HL-60 (cell line): ENCODE measurements around the gene TSPO.

Experiments
- DNase-seq, 2 experiments: peaks; one replicate each; pipeline ENCODE4 v3.0.0-alpha.2; 2010 to 2020; ENCODE audit warnings: low read depth in 1 of 2, low spot score in 1 of 2
- H3K27ac ChIP-seq: fragments of 250-450 bp; sonication (Bioruptor Pico); replicated peaks from 2 replicates; pipeline ENCODE4 v1.5.1; 2020; ENCODE audit warnings: mild to moderate bottlenecking, moderate library complexity
- H3K27me3 ChIP-seq: fragments of 250-450 bp; sonication (Bioruptor Pico); 2 replicates; pipeline ENCODE4 v1.5.1; 2021; ENCODE audit warnings: mild to moderate bottlenecking, moderate library complexity; ENCODE audit not compliant: insufficient read depth, poor library complexity, severe bottlenecking
- H3K4me3 ChIP-seq: replicated peaks from 2 replicates; pipeline ENCODE4 v1.5.1; 2011; ENCODE audit warnings: mild to moderate bottlenecking, control low read depth, low read length; ENCODE audit not compliant: insufficient read depth
- GABPA ChIP-seq: IDR thresholded peaks from 2 replicates; pipeline ENCODE4 v1.6.1; 2012; ENCODE audit warnings: low read depth
- POLR2AphosphoS5 ChIP-seq: IDR thresholded peaks from 2 replicates; pipeline ENCODE4 v1.6.1; 2012; ENCODE audit warnings: low read depth
- SPI1 ChIP-seq: IDR thresholded peaks from 2 replicates; pipeline ENCODE4 v1.6.1; 2012; ENCODE audit warnings: low read depth, mild to moderate bottlenecking, borderline replicate concordance
- TF ChIP-seq, protein P1 (sequence below): IDR thresholded peaks from one replicate; pipeline ENCODE4 v1.5.1; 2011; ENCODE audit warnings: low read length, control low read depth, inconsistent platforms; ENCODE audit not compliant: insufficient read depth
- TF ChIP-seq, protein P2 (sequence below): IDR thresholded peaks from 2 replicates; pipeline ENCODE4 v1.6.1; 2012; ENCODE audit warnings: low read depth; ENCODE audit not compliant: insufficient replicate concordance

TSPO gene

DNA sequence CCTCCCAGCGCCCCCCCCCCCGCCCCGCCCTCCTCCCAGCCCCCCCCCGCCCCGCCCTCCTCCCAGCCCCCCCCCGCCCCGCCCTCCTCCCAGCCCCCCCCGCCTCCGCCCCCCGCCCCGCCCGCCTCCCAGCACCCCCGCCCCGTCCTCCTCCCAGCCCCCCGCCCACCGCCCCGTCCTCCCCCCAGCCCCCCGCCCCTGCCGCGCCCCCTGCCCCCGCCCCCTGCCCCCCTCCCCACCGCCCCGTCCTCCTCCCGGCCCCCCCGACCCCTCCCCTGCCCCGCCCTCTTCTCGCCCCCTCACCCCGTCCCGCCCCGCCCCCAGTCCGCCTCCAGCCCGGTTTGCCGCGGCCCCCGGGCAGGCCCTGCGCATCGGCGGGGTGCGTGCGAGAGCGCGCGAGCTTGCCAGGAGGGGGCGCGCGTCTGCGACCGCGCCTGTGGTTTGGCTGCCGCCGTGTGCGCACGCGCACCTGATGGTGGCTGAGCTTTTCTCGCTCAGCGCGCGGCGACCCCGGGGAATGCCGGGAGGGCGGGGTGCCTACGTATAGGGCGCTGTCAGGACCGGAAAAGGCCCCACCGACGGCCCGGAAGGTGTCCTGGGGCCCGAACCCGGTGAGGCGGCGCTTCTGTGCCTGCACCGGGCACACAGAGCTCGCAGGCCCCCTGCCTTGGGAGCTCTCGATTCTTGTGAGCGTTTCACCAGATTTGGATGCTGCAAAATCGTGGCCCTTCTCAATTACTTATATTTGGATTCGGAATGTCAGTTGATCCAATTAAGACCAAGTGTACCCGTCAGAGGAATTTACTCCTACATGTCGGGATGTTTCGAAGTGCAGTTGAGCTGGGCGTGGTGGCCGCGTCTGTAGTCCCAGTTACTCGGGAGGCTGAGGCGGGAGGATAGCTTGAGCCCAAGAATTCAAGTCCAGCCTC lies 36.1 kb downstream of the TSPO start:
- TF ChIP-seq, protein P1, sequence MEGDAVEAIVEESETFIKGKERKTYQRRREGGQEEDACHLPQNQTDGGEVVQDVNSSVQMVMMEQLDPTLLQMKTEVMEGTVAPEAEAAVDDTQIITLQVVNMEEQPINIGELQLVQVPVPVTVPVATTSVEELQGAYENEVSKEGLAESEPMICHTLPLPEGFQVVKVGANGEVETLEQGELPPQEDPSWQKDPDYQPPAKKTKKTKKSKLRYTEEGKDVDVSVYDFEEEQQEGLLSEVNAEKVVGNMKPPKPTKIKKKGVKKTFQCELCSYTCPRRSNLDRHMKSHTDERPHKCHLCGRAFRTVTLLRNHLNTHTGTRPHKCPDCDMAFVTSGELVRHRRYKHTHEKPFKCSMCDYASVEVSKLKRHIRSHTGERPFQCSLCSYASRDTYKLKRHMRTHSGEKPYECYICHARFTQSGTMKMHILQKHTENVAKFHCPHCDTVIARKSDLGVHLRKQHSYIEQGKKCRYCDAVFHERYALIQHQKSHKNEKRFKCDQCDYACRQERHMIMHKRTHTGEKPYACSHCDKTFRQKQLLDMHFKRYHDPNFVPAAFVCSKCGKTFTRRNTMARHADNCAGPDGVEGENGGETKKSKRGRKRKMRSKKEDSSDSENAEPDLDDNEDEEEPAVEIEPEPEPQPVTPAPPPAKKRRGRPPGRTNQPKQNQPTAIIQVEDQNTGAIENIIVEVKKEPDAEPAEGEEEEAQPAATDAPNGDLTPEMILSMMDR: peak; percentile 66
- TF ChIP-seq, protein P2, sequence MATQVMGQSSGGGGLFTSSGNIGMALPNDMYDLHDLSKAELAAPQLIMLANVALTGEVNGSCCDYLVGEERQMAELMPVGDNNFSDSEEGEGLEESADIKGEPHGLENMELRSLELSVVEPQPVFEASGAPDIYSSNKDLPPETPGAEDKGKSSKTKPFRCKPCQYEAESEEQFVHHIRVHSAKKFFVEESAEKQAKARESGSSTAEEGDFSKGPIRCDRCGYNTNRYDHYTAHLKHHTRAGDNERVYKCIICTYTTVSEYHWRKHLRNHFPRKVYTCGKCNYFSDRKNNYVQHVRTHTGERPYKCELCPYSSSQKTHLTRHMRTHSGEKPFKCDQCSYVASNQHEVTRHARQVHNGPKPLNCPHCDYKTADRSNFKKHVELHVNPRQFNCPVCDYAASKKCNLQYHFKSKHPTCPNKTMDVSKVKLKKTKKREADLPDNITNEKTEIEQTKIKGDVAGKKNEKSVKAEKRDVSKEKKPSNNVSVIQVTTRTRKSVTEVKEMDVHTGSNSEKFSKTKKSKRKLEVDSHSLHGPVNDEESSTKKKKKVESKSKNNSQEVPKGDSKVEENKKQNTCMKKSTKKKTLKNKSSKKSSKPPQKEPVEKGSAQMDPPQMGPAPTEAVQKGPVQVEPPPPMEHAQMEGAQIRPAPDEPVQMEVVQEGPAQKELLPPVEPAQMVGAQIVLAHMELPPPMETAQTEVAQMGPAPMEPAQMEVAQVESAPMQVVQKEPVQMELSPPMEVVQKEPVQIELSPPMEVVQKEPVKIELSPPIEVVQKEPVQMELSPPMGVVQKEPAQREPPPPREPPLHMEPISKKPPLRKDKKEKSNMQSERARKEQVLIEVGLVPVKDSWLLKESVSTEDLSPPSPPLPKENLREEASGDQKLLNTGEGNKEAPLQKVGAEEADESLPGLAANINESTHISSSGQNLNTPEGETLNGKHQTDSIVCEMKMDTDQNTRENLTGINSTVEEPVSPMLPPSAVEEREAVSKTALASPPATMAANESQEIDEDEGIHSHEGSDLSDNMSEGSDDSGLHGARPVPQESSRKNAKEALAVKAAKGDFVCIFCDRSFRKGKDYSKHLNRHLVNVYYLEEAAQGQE: peak; percentile 51
- TF ChIP-seq POLR2AphosphoS5 (peak; percentile 93), GABPA (peak; percentile 92), SPI1 (no peak)
- no peaks in the 10 kb centered on the region for H3K27me3 ChIP-seq
- H3K27ac ChIP-seq: peak overlapping the region; percentile 88
- H3K4me3 ChIP-seq: peak overlapping the region; percentile 39
- DNase-seq: peak; percentile 88 to 96

DNA sequence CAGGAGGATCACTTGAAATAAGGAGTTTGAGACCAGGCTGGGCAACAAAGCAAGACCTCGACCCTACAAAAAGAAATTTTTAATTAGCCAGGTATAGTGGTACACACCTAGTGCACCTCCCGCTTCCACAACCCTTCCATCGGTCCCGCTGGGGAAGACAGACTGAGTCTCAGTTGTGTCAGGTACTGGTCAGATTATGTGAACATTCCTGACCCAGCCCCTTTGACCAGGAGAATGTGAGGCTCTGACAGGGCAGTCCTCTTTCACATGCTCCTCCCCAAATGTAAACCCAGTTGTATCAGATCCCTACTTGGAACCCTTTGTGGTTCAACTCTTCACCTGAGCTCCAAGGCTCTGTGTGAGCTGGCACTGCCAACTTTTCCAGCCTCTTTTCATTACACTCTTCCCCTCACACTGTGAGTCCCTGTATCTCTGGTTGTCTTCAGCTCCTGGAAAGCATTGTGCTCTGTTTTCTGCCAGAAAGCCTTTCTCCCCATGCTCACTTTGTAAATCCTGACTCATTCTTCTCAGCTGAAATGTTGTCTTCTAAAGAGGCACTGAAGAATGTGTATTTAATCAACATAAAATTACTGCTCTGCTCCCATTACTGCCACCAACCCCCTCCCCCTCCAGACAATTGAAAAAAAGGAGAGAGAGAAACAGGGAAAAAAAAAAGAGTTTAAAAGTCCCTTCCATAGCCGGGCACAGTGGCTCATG lies 37.6 kb downstream of the TSPO start:
- Histone ChIP-seq H3K27me3 (no peaks in the 10 kb centered on the region), H3K4me3 (no peak overlapping the region), H3K27ac (no peak overlapping the region)
- DNase-seq: no peak
- no peak for TF ChIP-seq POLR2AphosphoS5
- TF ChIP-seq SPI1: no peak
- no peak for TF ChIP-seq GABPA
- TF ChIP-seq, protein P1: no peak
- TF ChIP-seq, protein P2: no peak

DNA sequence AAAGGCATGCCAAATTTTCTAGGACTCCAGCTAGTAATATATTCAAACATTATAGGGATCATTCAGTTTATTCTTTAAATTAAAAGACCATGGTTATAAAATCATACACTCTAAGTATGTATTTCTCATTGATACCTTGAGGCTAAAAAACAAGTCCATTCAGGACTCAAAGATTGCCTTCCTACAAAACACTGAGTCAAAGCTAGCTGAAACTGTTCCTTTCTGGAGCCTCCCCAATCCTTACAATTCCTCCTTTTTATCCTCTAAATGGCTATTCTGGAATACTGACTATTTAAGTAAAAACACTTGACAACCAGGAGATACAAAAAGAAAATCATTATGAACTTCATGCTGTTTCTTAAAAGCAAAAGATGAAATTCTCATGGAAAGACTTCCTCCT lies 40.5 kb downstream of the TSPO start:
- TF ChIP-seq, protein P1: no peak
- TF ChIP-seq GABPA (no peak), SPI1 (no peak), POLR2AphosphoS5 (no peak)
- TF ChIP-seq, protein P2: no peak
- H3K4me3 ChIP-seq: no peak overlapping the region
- H3K27ac ChIP-seq: no peak overlapping the region
- H3K27me3 ChIP-seq: no peaks in the 10 kb centered on the region
- DNase-seq: no peak
